Mammary epithelial cell (primary cell): ENCODE results near the gene ABCB1.

ENCODE experiments used
- EZH2 ChIP-seq: IDR thresholded peaks from 2 replicates; pipeline ENCODE4 v1.6.1; 2012; ENCODE audit warnings: low read length, inconsistent platforms, borderline replicate concordance
- TF ChIP-seq, protein P1 (sequence below), 2 donors: IDR thresholded peaks in 1 of 2; conservative IDR thresholded peaks in 1 of 2; 2 replicates each; pipeline ENCODE4 v1.5.1; 2011 to 2012; ENCODE audit warnings: inconsistent platforms in 2 of 2, low read length in 2 of 2, mild to moderate bottlenecking in 2 of 2, control low read depth in 1 of 2, low read depth in 1 of 2; ENCODE audit not compliant: insufficient read depth in 1 of 2; ENCODE audit errors: extremely low read depth in 1 of 2

DNA sequence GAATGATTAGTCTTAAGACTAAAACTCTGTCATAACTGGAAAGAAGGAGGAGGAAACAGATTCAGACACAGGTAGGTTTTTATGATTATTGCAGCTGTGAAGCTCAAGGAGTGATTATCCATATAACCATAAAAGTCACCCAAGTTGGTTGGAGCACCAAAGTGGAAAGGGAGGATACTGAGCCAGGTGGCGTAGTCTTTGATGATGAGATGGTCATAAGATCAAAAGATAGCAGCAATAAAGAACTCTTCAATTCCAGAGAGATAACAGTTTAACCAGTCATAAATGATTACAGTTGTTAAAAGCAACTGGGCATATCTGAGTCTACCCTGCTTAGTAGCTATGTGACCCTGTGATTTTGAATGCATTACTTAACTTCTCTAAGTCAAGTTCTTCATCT is 8.4 kb downstream of the ABCB1 start:
- TF ChIP-seq, protein P1, sequence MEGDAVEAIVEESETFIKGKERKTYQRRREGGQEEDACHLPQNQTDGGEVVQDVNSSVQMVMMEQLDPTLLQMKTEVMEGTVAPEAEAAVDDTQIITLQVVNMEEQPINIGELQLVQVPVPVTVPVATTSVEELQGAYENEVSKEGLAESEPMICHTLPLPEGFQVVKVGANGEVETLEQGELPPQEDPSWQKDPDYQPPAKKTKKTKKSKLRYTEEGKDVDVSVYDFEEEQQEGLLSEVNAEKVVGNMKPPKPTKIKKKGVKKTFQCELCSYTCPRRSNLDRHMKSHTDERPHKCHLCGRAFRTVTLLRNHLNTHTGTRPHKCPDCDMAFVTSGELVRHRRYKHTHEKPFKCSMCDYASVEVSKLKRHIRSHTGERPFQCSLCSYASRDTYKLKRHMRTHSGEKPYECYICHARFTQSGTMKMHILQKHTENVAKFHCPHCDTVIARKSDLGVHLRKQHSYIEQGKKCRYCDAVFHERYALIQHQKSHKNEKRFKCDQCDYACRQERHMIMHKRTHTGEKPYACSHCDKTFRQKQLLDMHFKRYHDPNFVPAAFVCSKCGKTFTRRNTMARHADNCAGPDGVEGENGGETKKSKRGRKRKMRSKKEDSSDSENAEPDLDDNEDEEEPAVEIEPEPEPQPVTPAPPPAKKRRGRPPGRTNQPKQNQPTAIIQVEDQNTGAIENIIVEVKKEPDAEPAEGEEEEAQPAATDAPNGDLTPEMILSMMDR (conservative IDR thresholded peaks at IDR 0.05 in 1 of 2, IDR thresholded peaks at IDR 0.05 in 1 of 2; ENCODE audit: extremely low read depth in 1 of 2, insufficient read depth in 1 of 2, low read depth in 1 of 2, low read length in 2 of 2): no peak
- no peak for TF ChIP-seq EZH2
